ENCODE results near the gene BFAR. TPM values are rescaled to one million over a fixed set of nuclear protein-coding genes. Genes with fewer than 3 reads are reported as not detected.
"Not testable (repeated sequence)": the region's sequence is repeated elsewhere in the genome, so short reads cannot be mapped to it uniquely, and the experiment has no call there.

BFAR gene
- 10 to 100 TPM; 50.8 to 72.4 (median 67.0) TPM for polyA plus RNA-seq (ENCODE audit: insufficient read depth in 1 of 5, insufficient read length in 5 of 5, low replicate concordance in 1 of 5)
- long read RNA-seq, donor 1, transcript BFAR-201 (8 exons, 3,039 nt): major isoform, 15 of 31 reads
- long read RNA-seq, donor 1, transcript BFAR-203 (4 exons, 1,414 nt): minor isoform, 8 of 31 reads
- long read RNA-seq, donor 1, partial matches to known transcripts: 6 of 31 reads
- long read RNA-seq, donor 1, other reads (novel, unspliced or antisense): 0 of 31 reads
- long read RNA-seq, donor 2, transcript BFAR-201 (8 exons, 3,039 nt): major isoform, 6 of 11 reads
- long read RNA-seq, donor 2, transcript BFAR-203 (4 exons, 1,414 nt): minor isoform, 5 of 11 reads
- long read RNA-seq, donor 2, partial matches to known transcripts: 0 of 11 reads
- long read RNA-seq, donor 2, other reads (novel, unspliced or antisense): 0 of 11 reads
- long read RNA-seq, donor 3, transcript BFAR-201 (8 exons, 3,039 nt): major isoform, 5 of 35 reads
- long read RNA-seq, donor 3, partial matches to known transcripts: 26 of 35 reads
- long read RNA-seq, donor 3, other reads (novel, unspliced or antisense): 0 of 35 reads
- long read RNA-seq, donor 4, partial matches to known transcripts: 0 of 8 reads
- long read RNA-seq, donor 4, other reads (novel, unspliced or antisense): 0 of 8 reads
- long read RNA-seq, donor 5, transcript BFAR-201 (8 exons, 3,039 nt): major isoform, 7 of 31 reads
- long read RNA-seq, donor 5, transcript BFAR-203 (4 exons, 1,414 nt): minor isoform, 6 of 31 reads
- long read RNA-seq, donor 5, partial matches to known transcripts: 13 of 31 reads
- long read RNA-seq, donor 5, other reads (novel, unspliced or antisense): 0 of 31 reads
- long read RNA-seq, donor 6, transcript BFAR-203 (4 exons, 1,414 nt): major isoform, 8 of 33 reads
- long read RNA-seq, donor 6, transcript BFAR-201 (8 exons, 3,039 nt): minor isoform, 7 of 33 reads
- long read RNA-seq, donor 6, partial matches to known transcripts: 17 of 33 reads
- long read RNA-seq, donor 6, other reads (novel, unspliced or antisense): 0 of 33 reads
- long read RNA-seq, donor 7, transcript BFAR-201 (8 exons, 3,039 nt): major isoform, 5 of 13 reads
- long read RNA-seq, donor 7, partial matches to known transcripts: 5 of 13 reads
- long read RNA-seq, donor 7, other reads (novel, unspliced or antisense): 0 of 13 reads
- long read RNA-seq, donor 8, partial matches to known transcripts: 0 of 5 reads
- long read RNA-seq, donor 8, other reads (novel, unspliced or antisense): 0 of 5 reads

DNA sequence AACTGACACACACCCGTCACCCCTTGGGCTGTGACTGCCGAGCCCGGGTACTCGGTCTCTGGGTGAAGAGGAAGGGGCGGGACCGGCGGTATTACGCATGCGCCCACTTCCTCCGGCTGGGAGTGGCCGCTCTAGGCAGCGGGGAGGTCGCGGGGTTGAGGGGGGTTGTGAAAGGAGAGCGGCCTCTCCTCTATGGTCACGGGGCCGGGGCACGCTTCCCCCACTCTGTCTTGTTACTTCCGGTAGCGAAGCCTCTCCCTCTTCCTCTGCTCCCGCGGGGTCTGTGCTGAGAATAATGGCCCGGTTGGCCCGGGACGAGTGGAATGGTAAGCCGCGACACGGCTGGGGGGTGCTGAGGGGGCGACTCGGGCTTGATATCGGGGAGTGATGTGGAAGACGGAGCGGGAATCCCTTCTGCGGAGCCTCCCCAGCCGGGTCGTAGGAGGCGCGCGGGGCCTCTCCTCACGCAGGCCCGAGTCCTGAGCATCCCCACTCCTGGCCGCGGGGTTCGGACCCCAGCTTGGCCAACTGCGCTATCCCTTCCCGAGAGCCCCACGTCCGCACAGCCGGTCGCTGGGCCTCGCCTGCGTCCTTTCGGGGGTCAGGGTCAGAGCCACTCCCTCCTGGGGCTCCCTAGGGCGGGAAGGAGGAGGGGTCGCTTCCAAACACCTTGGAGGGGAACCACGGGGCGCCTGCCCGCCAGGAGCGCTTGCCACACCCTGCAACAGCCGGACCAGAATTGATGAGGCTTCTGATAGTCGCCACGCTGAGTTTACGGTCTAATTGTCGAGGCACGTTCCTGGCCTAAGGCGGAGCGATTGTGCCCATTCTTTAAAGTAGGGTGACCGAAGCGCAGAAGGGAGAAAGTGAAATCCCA is at the start of gene BFAR:
TSS of gene BFAR (plus strand) at position 259 of the 877 bp plus-strand sequence. CDS start 11,396 bp downstream, outside the sequence.
- peak; percentile 96 to 98 for DNase-seq

- no peak for DNase-seq
These were observed 47.5 kb upstream of the BFAR start for GRCh38 chr16:14585287-14585686.

DNA sequence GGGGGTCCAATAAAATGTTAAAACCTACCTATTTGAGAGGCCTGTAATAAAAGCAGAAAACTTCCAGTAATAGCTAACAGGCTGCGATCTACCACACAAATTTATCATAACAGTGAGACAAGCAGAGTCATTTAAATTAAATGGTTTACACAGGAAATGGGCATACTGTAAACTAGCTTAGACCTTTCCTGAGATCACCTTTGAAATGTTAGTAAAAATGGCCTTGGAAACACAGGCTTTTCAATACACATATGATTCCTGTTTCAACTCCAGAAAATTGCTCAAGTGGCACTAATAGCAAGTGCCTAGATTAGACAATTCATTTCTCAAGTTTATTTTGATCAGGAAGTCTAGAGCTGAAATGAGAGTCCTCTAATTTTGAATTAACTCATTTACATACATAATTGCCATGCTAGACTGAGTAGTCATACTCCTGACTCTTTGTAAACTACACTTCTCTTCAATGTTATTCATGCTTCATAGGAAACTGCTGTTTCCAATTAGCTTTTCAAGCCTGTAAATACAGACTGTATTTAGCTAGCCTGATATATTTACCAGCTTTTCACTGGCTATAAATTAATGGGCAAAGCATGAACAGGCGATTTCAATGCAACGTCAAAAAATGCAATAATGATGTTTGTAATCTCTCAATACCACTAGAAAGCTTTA is 46.0 kb upstream of the BFAR start:
- no peak for DNase-seq

DNA sequence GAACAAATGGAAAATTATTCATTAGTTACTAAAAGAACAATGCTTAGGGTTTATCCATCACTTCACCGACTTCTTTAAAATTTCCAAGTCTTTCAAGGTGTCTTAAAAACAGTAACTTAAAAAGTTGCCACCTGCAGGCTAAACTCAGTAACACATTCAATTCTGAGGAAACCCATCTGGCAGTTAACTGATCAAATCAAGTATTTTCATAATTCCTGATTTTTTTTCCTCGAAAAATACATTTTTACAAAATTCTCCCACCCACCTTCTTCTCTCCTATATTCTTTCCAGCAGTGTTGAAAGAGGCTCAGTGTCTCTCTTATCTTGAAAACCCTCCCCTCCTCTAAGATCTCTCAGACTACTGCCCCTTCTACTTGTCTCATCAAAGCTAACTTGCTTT is 32.6 kb upstream of the BFAR start:
- peak in 1 of 2 donors; percentile 6 for DNase-seq

GRCh38 chr16:14602443-14602963 is 30.2 kb upstream of the BFAR start:
- no peak for DNase-seq

- DNase-seq: no peak
These were observed 26.6 kb upstream of the BFAR start for GRCh38 chr16:14606102-14606501.

DNA sequence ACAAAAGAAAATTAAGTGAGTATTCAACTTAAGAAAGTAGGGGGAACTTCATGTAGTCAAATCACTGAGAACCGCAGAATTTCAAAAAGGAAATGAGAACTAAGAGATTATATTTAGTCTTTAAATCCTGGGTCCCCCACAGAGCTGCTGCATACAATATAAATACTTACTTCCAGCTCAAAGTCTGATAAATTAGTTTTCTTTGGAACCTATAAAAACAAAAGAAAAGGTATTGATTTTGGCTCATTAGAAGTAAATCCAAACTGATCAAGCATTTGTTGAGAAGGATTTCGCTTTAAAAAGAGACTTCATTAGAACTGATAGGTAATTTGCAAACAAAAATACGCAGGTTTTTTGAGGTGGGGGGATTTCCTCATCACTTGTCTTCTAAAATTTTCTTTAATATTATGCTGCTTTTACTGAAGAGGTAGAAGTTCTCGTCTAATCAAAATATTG is 24.6 kb upstream of the BFAR start:
- no peak for DNase-seq

DNA sequence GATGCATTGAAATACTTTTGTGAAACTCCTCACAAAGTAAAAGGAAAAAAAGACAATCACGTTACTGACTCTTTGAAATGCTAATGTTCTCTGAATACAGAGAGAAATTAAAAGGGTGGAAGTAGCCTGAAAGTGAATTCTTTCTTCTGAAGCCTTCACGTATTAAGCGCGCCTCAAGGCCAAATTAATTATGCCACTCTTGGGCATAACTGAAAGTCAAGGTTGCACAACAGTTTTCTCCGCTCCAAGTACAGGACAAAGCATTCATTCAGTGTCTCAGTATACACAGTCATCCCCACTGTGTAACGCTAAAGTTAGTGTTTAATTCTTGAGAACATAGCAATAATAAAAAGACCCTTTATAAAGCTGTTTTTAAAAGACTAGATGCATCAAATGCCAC is 24.1 kb upstream of the BFAR start:
- DNase-seq: no peak

DNA sequence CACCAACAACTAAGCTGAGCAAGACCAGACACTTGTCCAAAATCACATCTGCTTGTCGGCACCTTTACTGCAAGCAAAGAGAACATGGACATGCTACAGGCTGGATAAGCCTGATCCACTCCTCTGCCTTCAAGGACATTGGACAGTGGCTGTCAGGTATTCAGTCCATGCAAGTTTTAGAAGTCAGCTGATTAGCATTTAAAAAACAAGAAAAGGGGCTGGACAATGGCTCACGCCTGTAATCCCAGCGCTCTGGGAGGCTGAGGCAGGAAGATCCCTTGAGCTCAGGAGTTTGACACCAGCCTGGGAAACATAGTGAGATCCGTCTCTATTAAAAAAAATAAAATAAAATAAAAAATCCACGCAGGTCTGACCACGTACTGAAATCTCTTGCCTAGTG is 23.0 kb upstream of the BFAR start:
- DNase-seq: no peak

DNA sequence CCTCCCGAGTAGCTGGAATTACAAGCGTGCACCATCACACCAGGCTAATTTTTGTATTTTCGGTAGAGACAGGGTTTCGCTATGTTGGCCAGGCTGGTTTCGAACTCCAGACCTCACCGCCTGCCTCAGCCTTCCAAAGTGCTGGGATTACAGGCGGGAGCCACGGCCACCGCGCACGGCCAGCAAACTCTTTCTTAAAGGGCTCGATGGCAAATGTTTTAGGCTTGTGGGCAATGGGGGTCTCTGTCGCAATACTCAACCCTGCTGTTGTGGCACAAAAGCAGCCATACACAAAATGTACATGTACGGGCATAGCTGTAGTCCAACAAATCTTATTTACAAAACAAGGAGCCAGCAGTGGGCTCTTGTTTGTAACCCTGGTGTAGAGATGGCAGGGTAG is 21.1 kb upstream of the BFAR start:
- no peak for DNase-seq

DNA sequence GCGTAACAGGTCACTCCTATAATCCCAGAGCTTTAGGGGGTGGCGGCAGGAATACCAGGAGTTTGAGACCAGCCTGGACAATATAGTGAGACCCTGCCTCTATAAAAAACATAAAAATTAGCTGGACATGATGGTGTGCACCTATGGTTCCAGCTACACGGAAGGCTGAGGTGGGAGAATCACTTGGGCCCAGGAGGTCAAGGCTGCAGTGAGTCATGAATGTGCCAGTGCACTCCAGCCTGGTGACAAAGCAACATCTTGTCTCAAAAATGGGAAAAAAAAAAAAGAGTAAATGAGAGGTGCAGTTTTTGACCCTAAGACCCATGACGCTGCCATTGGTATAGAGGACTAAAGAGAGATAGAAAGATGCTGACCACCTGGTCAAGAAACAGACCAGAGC is 18.8 kb upstream of the BFAR start:
- DNase-seq: no peak

- DNase-seq: no peak
These were observed 16.5 kb upstream of the BFAR start for GRCh38 chr16:14616280-14616679.

DNA sequence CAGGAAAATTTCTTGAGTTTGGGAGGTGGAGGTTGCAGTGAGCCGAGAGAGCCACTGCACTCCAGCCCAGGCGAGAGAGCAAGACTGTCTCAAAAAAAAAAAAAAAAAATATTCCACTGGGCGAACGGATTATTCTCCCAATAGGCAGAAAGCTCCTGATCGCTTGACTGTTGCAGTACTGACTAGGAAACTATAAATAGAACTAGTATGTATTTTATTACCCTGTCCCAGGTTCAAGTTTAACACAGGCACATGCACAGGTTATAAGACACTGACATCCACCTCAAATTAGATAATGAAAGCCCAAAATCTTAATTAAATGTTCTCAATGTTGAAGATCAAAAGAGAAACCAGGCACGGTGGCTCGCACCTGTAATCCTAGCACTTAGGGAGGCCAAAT is 14.2 kb upstream of the BFAR start:
- DNase-seq: no peak

GRCh38 chr16:14627078-14627477 is 5.7 kb upstream of the BFAR start:
- no peak for DNase-seq

GRCh38 chr16:14628806-14629611 is 3.7 kb upstream of the BFAR start:
- no peak for DNase-seq

GRCh38 chr16:14629612-14629918 is 3.2 kb upstream of the BFAR start:
- DNase-seq: no peak

GRCh38 chr16:14629919-14630619 is 2.7 kb upstream of the BFAR start, which contains the start of gene PARN:
TSS of gene PARN (minus strand) at chr16:14630260. CDS start at chr16:14630125, 135 bp downstream.
- peak; percentile 94 to 96 for DNase-seq

DNA sequence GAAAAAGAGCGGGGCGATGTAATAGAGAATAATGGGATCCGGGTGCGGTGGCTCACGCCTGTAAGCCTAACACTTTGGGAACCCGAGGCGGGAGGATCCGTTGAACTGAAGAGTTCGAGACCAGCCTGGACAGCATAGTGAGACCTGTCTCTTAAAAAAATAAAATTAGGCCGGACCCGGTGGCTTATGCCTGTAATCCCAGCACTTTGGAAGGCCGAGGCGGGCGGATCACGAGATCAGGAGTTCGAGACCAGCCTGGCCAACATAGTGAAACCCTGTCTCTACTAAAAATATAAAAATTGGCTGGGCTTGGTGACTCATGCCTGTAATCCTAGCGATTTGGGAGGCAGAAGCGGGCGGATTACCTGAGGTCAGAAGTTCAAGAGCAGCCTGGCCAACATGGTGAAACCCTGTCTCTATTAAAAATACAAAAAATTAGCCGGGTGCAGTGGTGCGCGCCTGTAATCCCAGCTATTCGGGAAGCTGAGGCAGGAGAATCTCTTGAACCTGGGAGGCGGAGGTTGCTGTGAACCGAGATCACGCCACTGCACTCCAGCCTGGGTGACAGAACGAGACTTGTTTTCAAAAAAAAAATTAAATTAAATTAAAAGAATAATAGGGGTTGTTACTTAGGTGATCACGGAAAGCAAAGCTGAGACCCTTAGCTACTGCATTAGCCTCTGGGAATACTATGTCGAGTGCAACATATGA is 2.0 kb upstream of the BFAR start:
- DNase-seq: not testable (repeated sequence)
